ENCODE results near the gene MSMO1.
A peak's percentile ranks its signal among the peaks of the same experiment; 100 is the strongest.

MSMO1 gene

DNA sequence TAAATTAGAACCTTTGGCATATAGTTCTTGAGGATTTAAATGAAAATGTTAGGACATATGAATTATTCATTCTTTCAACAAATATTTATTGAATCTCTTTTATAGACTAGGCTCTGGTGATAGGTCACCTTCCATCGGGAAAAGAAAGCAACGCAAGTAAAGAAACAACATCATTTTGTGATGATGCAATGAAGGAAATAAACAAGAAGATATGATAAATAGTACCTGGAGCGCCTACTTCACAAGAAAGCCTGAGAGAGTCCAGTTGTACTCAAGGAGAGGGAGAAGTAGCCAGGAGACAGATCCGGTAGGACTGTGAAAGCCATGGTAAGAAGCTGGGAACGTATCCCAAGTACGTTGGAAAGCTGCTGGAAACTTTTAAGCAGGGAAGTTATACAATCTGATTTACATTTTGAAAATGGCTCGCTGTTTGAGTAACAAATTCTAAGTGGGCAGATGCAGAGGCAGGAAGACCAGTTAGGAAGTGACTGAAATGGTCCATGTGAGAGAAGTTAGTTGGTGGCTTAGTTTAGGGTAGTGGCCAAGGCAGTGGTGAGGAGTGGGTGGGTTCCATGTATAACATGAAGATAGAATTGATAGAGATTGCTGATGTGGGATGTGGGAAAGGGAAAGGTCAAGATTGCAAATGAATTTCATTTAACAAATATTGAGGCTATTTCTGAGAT is 33.7 kb downstream of the MSMO1 start:
- DNase-seq = no peak

DNA sequence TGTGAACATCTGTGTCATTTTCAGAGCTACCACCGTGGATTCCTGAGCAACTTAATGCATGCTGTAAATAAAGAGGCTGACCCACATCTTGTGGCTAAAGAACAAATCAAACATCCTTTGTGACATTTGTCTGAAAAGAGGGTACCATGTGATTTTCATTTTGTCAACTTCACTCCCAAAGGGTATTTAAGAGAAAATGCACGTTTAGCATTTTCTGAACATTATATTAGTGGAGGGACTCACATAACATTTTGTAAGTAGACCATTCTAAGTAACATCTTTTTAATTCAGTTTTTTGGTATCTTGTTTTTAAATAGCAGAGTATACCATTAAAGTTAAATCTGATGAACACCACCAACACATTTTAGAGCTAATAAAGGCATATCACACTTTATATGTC is 34.3 kb downstream of the MSMO1 start:
- DNase-seq = no peak

DNA sequence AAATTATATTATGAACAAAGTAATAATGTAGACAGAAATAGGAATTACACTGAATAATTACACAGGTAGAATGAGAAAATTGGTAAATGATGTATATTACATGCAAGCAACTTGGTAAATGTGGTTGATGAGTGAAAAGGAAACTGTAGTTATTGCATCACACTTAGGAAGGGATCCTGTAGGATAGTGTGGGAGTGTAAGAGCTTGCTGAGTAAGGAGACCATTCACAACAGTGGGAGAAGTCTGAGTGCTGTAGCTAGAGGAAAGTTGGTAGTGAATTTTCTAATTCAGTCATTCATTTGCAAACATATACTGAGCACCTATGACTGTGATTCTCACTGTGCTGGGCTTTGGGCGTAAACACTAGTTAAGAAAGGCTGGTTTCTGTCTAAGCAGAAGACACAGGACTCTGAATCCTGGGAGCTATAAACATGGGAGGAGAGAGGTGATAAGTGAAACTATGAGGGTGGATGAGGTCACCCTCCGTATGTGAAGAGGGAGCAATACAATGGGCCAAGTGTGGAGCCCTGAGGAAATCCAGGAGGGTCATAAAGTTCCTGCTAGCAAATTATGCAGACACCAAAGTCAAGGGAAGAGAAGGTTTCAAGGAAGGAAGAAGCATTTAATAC is 37.1 kb downstream of the MSMO1 start:
- DNase-seq = no peak

DNA sequence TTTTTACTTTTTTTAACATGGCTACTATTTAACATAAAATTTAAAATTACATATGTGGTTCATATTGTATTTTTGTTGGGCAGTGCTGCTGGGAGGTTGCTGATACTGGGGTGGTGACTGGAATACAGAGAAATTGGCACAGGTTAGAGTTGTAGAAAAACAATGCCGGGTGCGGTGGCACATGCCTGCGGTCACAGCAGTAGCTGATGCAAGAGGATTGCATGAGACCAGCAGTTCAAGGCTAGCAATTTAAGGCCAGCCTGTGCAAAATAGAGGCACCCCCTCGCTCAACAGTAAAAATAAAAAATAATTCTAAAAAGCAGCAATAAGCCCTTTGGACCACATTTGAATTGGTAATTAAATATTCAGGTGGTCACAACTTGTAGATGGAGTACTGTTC is 39.6 kb downstream of the MSMO1 start:
- DNase-seq = no peak

DNA sequence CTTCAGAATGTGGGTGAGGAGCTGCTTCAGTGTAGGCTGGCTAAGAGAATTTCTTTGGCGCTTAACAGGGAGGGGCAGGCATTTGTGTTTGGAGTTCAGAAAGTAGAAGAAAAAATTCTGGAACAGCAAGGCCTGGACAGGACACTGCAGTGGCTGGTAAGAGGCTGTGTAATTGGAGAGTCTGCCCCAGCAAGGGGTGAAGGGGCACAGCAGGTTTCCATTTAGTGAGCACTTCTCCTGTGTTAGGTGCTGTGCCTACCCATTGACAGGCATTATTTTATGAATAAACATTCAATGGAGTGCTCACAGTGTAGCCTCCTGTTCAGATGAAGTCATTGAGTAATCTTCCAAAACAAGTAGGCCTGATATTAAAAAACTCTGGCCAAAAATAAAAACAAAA is 40.6 kb downstream of the MSMO1 start:
- DNase-seq = no peak

DNA sequence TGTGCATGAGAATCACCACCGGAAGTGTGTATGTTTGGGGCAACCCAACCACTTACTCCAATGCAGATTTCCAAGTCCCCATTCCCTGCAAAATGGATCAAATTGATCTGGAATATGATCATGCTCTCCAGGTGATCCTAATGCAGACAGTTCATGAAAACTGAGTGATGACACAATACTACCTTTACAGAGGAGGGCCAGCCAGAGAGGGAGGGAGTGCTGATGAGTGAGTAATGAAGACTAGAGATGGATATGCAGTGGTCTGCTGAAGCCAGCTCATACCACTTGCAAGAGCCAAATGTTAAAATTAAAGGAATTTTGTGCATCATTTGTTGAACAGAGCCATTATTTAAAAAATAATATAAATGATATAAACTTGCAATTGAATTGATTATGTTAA is 41.1 kb downstream of the MSMO1 start:
- DNase-seq = no peak

DNA sequence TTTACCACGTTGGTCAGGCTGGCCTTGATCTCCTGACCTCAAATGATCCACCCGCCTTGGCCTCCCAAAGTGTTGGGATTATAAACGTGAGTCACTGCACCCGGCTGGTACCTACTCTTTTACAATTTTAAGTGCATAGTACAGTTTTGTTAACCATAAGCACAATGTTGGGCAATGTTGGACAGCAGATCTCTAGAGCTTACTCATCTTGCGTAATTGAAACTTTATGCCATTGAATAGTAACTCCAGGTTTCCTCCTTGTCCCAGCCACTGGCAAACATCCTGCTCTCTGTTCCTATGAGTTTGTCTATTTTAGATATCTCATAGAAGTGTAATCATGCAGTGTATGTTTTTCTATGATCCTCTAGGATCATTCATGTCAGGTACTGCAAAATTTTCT is 42.1 kb downstream of the MSMO1 start:
- DNase-seq = no peak

DNA sequence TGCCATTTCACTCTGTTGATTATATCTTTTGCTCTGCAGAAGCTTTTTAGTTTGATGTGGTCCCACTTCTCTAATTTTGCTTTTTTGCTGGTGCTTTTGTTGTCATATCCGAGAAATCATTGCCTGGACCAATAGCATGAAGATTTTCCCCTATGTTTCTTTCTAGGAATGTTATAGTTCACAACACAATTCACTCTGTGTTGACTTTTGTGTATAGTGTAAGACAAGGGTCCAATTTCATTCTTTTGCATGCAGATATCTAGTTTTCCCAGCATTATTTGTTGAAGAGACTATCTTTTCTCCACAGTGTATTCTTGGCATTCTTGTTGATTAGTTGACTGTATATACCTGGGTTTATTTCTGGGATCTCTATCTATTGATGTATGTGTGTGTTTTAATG is 43.1 kb downstream of the MSMO1 start:
- no peak for DNase-seq

DNA sequence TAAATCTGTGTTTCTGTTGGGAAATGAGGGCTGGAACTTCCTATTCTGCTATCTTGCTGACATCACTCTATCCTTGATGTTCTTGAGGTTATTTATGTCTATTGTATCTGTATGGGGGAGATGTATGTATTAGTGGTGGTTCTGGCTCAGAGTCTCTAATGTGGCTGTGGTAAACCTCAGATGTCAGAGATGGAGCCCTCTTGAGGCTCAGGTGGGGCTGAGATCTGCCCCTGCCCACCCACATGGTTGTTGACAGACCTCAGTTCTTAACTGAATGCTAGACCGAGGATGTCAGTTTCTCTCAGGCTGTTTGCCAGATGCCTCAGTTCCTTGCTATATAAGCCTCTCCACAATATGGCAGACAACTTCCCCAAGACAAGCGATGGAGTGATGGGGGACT is 48.0 kb downstream of the MSMO1 start:
- DNase-seq = no peak

DNA sequence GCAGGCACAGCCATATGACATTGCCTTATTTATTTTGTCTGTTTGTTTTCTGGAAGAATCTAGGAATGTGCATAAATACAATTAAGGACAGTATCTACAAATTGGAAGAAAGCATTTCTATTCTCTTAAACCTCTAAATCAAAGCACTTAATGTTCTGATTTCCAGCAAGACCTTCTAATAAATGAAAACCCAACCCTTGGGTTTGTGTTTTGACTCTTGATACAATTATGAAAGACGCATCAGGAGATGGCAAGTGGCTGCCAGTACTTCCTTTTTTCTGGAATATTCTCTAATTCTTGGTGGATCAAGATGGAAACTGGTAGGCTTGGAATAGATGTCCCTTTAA is 50.9 kb downstream of the MSMO1 start:
- no peak for DNase-seq

DNA sequence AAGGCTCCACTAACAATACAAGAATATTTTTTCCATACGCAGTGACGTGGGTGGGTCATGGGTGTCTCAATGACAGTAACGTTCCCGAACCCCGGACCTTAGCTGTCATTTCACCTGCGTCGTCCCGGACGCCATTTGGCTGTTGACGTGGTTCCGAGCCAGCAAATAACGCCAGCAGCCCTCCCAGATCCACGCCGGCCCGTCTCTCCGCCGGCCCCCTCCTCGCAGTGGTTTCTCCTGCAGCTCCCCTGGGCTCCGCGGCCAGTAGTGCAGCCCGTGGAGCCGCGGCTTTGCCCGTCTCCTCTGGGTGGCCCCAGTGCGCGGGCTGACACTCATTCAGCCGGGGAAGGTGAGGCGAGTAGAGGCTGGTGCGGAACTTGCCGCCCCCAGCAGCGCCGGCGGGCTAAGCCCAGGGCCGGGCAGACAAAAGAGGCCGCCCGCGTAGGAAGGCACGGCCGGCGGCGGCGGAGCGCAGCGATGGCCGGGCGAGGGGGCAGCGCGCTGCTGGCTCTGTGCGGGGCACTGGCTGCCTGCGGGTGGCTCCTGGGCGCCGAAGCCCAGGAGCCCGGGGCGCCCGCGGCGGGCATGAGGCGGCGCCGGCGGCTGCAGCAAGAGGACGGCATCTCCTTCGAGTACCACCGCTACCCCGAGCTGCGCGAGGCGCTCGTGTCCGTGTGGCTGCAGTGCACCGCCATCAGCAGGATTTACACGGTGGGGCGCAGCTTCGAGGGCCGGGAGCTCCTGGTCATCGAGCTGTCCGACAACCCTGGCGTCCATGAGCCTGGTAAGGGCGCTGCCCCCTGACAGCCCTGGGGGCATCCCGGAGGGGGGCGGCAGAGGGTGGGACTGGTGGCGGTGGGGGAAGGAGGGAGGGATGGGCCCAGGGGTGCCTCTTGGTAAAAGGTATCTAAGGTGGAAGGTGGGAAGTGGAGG is 51.5 kb downstream of the MSMO1 start, which contains the start of gene CPE:
Gene CPE, plus strand, starts transcription at position 264 of the 933 bp plus-strand sequence. Its CDS starts 214 bp downstream, at position 478.
- DNase-seq = peak; percentile 45 to 47

DNA sequence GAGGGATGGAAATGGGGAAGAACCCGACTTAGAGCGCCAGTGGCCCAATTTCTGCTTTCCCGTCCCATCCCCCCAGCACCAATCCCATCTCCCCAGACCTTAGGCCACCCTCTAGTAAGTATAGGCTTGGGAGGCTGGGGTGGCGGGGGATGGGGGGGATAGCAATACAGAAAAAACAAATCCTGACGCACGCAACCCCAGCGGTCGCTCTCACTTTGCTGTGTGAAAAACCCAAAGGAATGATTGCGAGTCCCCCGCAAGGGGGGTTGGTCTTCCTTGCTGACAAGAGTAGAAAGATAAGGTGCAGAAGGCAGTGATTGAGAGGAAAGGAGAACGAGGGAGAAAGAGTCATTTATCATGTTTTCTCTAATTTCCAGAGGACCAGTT is 52.2 kb downstream of the MSMO1 start:
- DNase-seq = no peak

DNA sequence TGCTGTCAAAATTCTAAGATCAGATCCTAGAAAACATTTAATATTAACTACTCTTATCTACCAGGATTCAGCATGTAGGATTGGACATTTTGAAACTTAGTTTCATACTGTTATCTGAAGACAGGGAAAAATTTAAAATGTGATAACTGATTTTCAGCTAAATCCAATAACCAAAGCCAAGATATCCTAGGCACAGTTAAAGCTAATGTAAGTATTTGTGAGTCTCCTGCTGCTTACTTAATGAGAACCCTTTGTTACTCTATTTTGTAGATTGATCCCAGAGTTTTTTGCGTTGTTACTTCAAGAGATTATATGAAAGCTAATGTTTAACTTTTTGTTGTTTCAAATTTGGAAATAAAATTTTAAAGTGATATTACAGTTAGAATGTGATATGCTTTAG is 53.3 kb downstream of the MSMO1 start:
- DNase-seq = no peak

DNA sequence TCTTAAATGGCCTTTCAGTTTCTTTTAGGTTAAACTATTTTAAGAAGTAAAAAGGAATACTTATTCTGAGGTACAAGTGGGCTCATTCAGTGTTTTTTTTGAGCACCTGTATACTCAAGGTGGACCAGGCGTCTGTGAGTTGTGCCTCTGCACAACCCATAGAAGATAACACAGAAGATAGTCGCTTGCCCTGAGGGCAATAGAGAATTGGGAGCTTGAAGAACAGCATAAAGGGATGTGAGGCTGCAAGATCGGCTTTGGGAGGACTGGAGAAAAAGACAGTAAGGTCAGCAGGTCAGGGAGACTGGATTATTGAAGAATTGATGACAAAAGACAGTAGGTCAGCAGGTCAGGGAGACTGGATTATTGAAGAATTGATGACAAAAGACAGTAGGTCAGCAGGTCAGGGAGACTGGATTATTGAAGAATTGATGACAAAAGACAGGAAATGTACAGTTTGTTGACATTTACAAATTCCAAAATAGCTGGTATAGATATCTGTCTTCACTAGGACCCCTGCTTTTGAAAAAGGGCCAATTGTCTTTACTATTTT is 54.4 kb downstream of the MSMO1 start:
- no peak for DNase-seq

DNA sequence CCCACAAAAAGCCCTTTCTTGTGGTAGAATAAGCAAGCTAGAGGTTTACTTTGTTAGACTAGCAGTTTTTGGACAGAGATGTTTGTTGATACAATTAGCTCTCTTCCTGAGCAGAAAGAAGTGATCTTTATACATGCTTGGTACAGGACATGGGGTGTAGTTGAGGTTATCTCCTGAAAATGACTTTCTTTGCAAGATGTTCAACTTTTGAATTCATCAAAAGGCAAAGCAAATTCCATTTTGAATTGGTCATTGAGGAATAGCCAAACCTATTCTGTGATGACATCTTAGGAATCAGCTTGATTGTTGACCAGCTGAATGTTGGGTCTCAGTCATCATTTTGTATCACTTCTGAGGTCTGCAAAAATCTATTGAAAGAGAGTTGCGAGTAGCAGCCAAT is 55.2 kb downstream of the MSMO1 start:
- DNase-seq = no peak

DNA sequence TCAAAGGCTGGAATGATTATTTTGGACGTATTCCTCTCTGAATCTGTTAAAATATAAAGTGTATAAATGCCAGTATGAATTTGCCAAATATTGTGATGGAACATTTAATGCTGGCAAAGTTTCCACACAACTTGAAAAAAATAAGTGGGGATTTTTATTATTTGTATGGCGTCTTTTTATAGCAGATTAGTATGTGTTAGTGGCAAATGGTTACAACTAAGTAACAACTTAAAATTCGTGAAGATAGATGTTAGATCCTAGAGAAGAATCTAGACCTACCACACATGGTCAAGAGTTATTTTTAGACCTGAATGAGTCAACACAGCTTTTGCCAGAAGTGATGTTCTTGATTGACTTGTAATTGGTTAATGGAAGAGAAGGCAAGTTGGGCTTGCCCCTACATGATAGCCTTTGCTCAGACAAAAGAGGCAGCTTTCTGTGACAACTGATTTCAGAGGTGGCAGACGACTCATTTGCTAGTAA is 56.2 kb downstream of the MSMO1 start:
- no peak for DNase-seq

DNA sequence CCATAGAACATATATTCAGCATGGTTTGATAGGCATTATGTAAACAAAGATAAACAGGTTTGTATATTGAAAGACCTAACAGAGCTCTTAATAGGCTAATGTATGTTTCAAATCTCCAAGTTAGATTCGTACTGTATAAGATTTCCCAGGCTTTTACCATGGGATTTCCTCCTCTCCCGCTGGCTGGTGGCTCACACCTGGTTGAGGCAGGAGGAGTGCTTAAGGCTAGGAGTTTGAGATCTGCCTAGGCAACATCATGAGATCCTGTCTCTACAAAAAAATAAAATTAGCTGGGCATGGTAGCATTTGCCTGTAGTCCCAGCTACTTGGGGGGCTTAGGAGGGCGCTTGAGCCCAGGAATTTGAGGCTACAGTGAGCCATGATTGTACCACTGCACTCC is 56.7 kb downstream of the MSMO1 start:
- no peak for DNase-seq

DNA sequence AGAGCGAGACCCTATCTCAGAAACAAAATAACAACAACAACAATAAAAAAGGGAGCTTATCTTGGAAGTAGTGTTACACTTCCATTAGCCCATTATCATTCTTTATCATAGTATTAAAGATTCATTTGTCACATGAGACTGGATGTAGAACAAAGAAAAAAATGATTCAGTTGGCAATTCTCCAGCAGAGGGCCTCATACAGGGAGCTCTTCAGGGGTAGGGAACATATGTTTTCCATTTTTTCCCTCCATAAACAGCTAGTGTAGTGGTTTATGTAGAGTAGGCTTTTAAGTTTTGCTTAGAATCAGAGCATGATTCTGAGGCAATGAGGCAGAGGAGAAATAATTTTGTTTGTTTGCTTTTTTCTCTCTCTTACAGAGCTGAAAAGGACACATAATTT is 57.1 kb downstream of the MSMO1 start:
- DNase-seq = peak; percentile 10 to 19

DNA sequence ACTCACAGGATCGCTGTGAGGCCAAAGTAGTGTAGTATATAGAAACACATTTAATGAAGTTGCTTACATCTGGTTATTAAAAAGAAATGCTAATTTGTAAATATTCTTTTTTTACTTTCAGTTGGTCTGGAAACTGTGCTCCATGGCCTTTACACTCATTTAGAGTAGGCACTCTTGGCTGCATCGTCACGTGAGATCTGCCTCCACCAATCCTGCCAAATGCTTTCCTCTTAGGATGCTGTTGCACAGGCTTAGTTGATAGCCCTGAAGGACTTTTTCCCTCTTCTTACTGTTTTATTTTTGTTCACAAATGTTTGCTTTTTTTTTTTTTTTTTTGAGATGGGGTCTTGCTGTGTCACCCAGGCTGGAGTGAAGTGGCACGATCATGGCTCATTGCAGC is 57.7 kb downstream of the MSMO1 start:
- no peak for DNase-seq

DNA sequence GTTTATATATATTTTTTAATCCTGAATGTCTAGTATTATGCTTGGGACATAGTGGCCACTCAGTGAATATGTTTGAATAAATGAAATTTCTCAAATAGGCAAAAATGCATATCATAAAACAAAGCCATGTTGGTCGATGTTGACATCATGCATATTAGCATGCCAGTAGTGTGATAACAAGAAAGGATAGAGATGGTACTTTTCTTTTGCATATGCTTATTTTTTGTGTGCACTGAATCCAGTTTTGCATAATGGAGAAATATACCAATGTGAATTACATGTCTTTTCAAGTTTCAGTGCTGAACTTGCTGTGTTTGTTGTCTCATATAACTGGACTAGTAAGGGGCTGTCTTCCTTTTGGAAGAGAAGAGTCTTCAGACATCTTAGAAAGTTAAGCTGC is 58.9 kb downstream of the MSMO1 start:
- DNase-seq = no peak

DNA sequence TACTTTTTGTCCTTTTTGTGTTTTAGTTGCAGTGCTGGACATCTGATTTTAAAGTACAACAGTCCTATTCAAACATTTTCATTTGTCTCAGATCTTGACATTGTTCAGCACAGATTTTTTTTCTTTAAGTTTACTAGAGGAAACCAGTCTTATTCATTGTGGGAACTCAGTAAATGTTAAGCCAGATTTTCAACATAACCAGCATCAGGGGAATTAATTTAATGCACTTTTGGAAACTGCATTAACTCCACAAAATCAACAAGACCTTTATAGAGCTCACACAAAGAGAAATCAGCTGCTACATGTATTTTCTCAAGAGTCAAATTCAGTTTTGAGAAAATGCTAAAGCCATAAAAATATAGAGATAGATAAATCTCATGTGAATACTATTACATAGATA is 61.3 kb downstream of the MSMO1 start:
- DNase-seq = no peak
